COLO668 (cell line): ENCODE measurements around the gene METTL2A.
A peak's percentile ranks its signal among the peaks of the same experiment; 100 is the strongest.
"Not testable (repeated sequence)": the region's sequence is repeated elsewhere in the genome, so short reads cannot be mapped to it uniquely, and the experiment has no call there.

Source experiments
- DNase-seq: peaks from one replicate; lab custom pipeline; 2025; ENCODE audit not compliant: unreplicated experiment; lab: John Stamatoyannopoulos, UW

The METTL2A gene

GRCh38 chr17:62423647-62424461 lies at the start of gene METTL2A:
TSS of gene METTL2A (plus strand) at chr17:62423897. CDS start at chr17:62423903, 6 bp downstream.
- peak; percentile 79 for DNase-seq

- DNase-seq, result no peak
These were observed 43.4 kb upstream of the METTL2A start, which contains the start of gene EFCAB3 for GRCh38 chr17:62380253-62380652. TSS of gene EFCAB3 (plus strand) at chr17:62380553. CDS start at chr17:62382980, 2,427 bp downstream.

- no peak for DNase-seq
These were observed 42.1 kb upstream of the METTL2A start for GRCh38 chr17:62381561-62381960.

GRCh38 chr17:62388856-62389255 lies 34.8 kb upstream of the METTL2A start:
- DNase-seq, result no peak

GRCh38 chr17:62392908-62393307 lies 30.8 kb upstream of the METTL2A start:
- DNase-seq, result no peak

GRCh38 chr17:62398891-62399290 lies 24.8 kb upstream of the METTL2A start:
- no peak for DNase-seq

GRCh38 chr17:62405451-62405850 lies 18.2 kb upstream of the METTL2A start:
- no peak for DNase-seq

- not testable (repeated sequence) for DNase-seq
These were observed 10.6 kb upstream of the METTL2A start for GRCh38 chr17:62413090-62413489.

GRCh38 chr17:62426214-62426613 lies 2.5 kb downstream of the METTL2A start:
- DNase-seq, result not testable (repeated sequence)

GRCh38 chr17:62435251-62435650 lies 11.6 kb downstream of the METTL2A start:
- DNase-seq, result not testable (repeated sequence)

- DNase-seq, result not testable (repeated sequence)
These were observed 17.5 kb downstream of the METTL2A start for GRCh38 chr17:62441181-62441580.

GRCh38 chr17:62444063-62444462 lies 20.4 kb downstream of the METTL2A start:
- no peak for DNase-seq

- DNase-seq, result not testable (repeated sequence)
These were observed 22.1 kb downstream of the METTL2A start for GRCh38 chr17:62445791-62446190.

- DNase-seq, result not testable (repeated sequence)
These were observed 28.5 kb downstream of the METTL2A start for GRCh38 chr17:62452195-62452594.

GRCh38 chr17:62453041-62453440 lies 29.3 kb downstream of the METTL2A start:
- not testable (repeated sequence) for DNase-seq

- not testable (repeated sequence) for DNase-seq
These were observed 30.0 kb downstream of the METTL2A start for GRCh38 chr17:62453656-62454055.

GRCh38 chr17:62454111-62454510 lies 30.4 kb downstream of the METTL2A start:
- DNase-seq, result not testable (repeated sequence)

GRCh38 chr17:62456016-62456415 lies 32.3 kb downstream of the METTL2A start:
- no peak for DNase-seq

- not testable (repeated sequence) for DNase-seq
These were observed 34.8 kb downstream of the METTL2A start for GRCh38 chr17:62458483-62458882.

GRCh38 chr17:62464422-62464821 lies 40.7 kb downstream of the METTL2A start:
- not testable (repeated sequence) for DNase-seq

GRCh38 chr17:62465271-62465670 lies 41.6 kb downstream of the METTL2A start:
- not testable (repeated sequence) for DNase-seq

- peak; percentile 96 for DNase-seq
These were observed 47.1 kb downstream of the METTL2A start for GRCh38 chr17:62470666-62471379.
